Ovary (tissue), 9 donors: ENCODE data around the gene STXBP2. TPM values are rescaled to one million over a fixed set of nuclear protein-coding genes. Genes with fewer than 3 reads are reported as not detected.

Experiments used
- DNase-seq, 5 donors: peaks; one replicate each; pipeline ENCODE4 v3.0.0-alpha.2; 2019 to 2020
- H3K27ac ChIP-seq, 2 donors: fragments of 200-600 bp; one replicate each; pipeline versions ENCODE4 v1.5.1 to v1.8.0; 2019 to 2022
- H3K27me3 ChIP-seq: fragments of 200-600 bp; one replicate; pipeline ENCODE4 v1.8.0; 2022
- H3K36me3 ChIP-seq: fragments of 200-600 bp; sonication (generic); one replicate; pipeline ENCODE4 v1.5.1; 2019
- H3K4me1 ChIP-seq: one replicate; pipeline ENCODE4 v1.8.1; 2013; ENCODE audit warnings: mild to moderate bottlenecking, moderate library complexity; ENCODE audit not compliant: insufficient read depth
- H3K4me3 ChIP-seq: fragments of 200-600 bp; sonication (generic); one replicate; pipeline ENCODE4 v1.5.1; 2017
- H3K9me3 ChIP-seq, 2 donors: fragments of 200-600 bp in 1 of 2; sonication (generic) in 1 of 2; one replicate each; pipeline versions ENCODE4 v1.5.1 to v1.8.1; 2013 to 2019; ENCODE audit warnings: mild to moderate bottlenecking in 1 of 2, moderate library complexity in 1 of 2
- CTCF ChIP-seq, 3 donors: fragments of 450-650 bp in 2 of 3; fragments of 200-600 bp in 1 of 3; IDR thresholded peaks; one replicate each; pipeline versions ENCODE4 v1.5.1 to v1.8.0; 2016 to 2022; ENCODE audit warnings: antibody characterized with exemption in 3 of 3, mild to moderate bottlenecking in 1 of 3
- EP300 ChIP-seq: sonication (generic); formaldehyde crosslinking; IDR thresholded peaks from one replicate; pipeline ENCODE4 v1.6.1; 2017; ENCODE audit warnings: antibody characterized with exemption
- POLR2A ChIP-seq: fragments of 450-650 bp; IDR thresholded peaks from one replicate; pipeline ENCODE4 v1.6.1; 2017; ENCODE audit warnings: antibody characterized with exemption, mild to moderate bottlenecking, moderate library complexity
- WGBS, 3 donors: extraction: QIAGEN DNeasy Blood & Tissue Kit in 1 of 3; methylation state at CpG; one replicate each; pipeline versions ENCODE4 v1.1.5 to v1.1.7; 2013 to 2017; 5-methylcytosine and 5-hydroxymethylcytosine counted together
- intact Hi-C, 4 donors: fragments of 100-400 bp; cut with DNase I; formaldehyde crosslinking; loops; one replicate each; pipeline versions ENCODE4 v1.11.0 to v1.15.1; 2022 to 2023
- polyA plus RNA-seq, 2 donors: library from polyadenylated mRNA; stranded (reverse); fragments of 200-250 nt in 1 of 2; fragments of 350-450 nt in 1 of 2; fragmentation: Illumina TruSeq in 1 of 2; extraction: RNeasy Lipid Tissue Mini Kit (QIAGEN cat#74804) in 1 of 2; gene quantifications; one replicate each; pipeline ENCODE4 v1.2.3, GENCODE V29; 2013 to 2014
- total RNA-seq, 7 donors: library from RNA; depleted of rRNA in 2 of 7; stranded (reverse); fragments of >200 nt in 2 of 7; fragmentation: NEBNext Ultra II Directional in 3 of 7; extraction: Animal tissue kit (Norgen Biotek cat#: 25700) in 3 of 7; gene quantifications; one replicate each; pipeline versions ENCODE4 v1.1.0 to v1.2.4, GENCODE V29; 2016 to 2023
- donor health status: DM: no; HTN: no; CAD: no; lungs with moderate emphysema.
- donor health status: DM: no; HTN: no; CAD: no.
- donor health status: Bipolar disorder and iron deficiency.
- donor health status: DM: yes; HTN: yes; CAD: no.
- donor health status: DM: no; HTN: no; CAD: no.
- donor health status: DM: yes; HTN: yes; CAD: no.

Gene STXBP2
- total and polyA plus RNA-seq, 9 donors, result 4.9 to 35.6 (median 11.4) TPM

- 57 to 64% (median 62%) methylated on average over 20 of the region's 20 CpGs for WGBS, 3 donors
- no peaks in the 10 kb centered on the region for H3K9me3 ChIP-seq
Measured at GRCh38 chr19:7645656-7646425, 8.9 kb downstream of the STXBP2 start.

GRCh38 chr19:7646426-7646700, 9.5 kb downstream of the STXBP2 start:
- Histone ChIP-seq H3K27me3 (no peaks in the 10 kb centered on the region), H3K9me3 (no peaks in the 10 kb centered on the region), H3K27ac (no peak overlapping the region), H3K36me3 (no peaks in the 10 kb centered on the region), H3K4me3 (no peak overlapping the region), H3K4me1 (no peaks in the 10 kb centered on the region)
- no peak for DNase-seq
- intact Hi-C loops, result loop anchor here in 1 of 4 donors (10.0 kb wide), 1 partner anchor 158 kb away; no protein-coding TSS in a partner anchor
- no peak for TF ChIP-seq POLR2A
- no peak for TF ChIP-seq CTCF (IDR thresholded peaks at IDR 0.05)
- no peak for TF ChIP-seq EP300
- 84% methylated on average over 8 of the region's 8 CpGs for WGBS, 3 donors

More at GRCh38 chr19:7645656-7646425, 8.9 kb downstream of the STXBP2 start:
- no peak overlapping the region for H3K27ac ChIP-seq
- H3K4me3 ChIP-seq, result no peak overlapping the region
- H3K4me1 ChIP-seq, result no peaks in the 10 kb centered on the region
- no peaks in the 10 kb centered on the region for H3K27me3 ChIP-seq
- no peak for DNase-seq
- intact Hi-C loops, result loop anchor here in 1 of 4 donors (10.0 kb wide), 1 partner anchor 159 kb away; no protein-coding TSS in a partner anchor
- TF ChIP-seq EP300 (no peak), CTCF (IDR thresholded peaks at IDR 0.05) (no peak), POLR2A (no peak)
- H3K36me3 ChIP-seq, result no peaks in the 10 kb centered on the region

GRCh38 chr19:7647156-7647555, 10.2 kb downstream of the STXBP2 start:
- H3K4me1 ChIP-seq, result no peaks in the 10 kb centered on the region
- no peak for DNase-seq
- H3K27ac ChIP-seq, result no peak overlapping the region
- no peak overlapping the region for H3K4me3 ChIP-seq
- no peaks in the 10 kb centered on the region for H3K36me3 ChIP-seq
- no peaks in the 10 kb centered on the region for H3K9me3 ChIP-seq
- intact Hi-C loops, result loop anchor here in 1 of 4 donors (10.0 kb wide), 1 partner anchor 158 kb away; no protein-coding TSS in a partner anchor
- no peaks in the 10 kb centered on the region for H3K27me3 ChIP-seq
- 84 to 92% (median 88%) methylated on average over 26 of the region's 26 CpGs for WGBS, 3 donors
- TF ChIP-seq POLR2A (no peak), EP300 (no peak), CTCF (IDR thresholded peaks at IDR 0.05) (no peak)

GRCh38 chr19:7648265-7649014, 11.5 kb downstream of the STXBP2 start:
- Histone ChIP-seq H3K36me3 (no peaks in the 10 kb centered on the region), H3K4me3 (no peak overlapping the region), H3K27ac (no peak overlapping the region), H3K27me3 (no peaks in the 10 kb centered on the region), H3K4me1 (no peaks in the 10 kb centered on the region), H3K9me3 (no peaks in the 10 kb centered on the region)
- intact Hi-C loops, result loop anchor here in 1 of 4 donors (10.0 kb wide), 1 partner anchor 156 kb away; no protein-coding TSS in a partner anchor
- no peak for DNase-seq
- TF ChIP-seq EP300 (no peak), CTCF (IDR thresholded peaks at IDR 0.05) (no peak), POLR2A (no peak)
- 64 to 85% (median 68%) methylated on average over 15 of the region's 15 CpGs for WGBS, 3 donors
